IgD-negative memory B cell (primary cell): ENCODE measurements around the gene TNFSF8. TPM values are rescaled to one million over a fixed set of nuclear protein-coding genes. Genes with fewer than 3 reads are reported as not detected.

Experiments used
- H3K27ac Mint-ChIP-seq, 3 donors: one replicate each; pipeline ENCODE4 v1.8.0; 2020 to 2022; ENCODE audit warnings: mild to moderate bottlenecking in 3 of 3, mixed read lengths in 3 of 3, moderate library complexity in 1 of 3
- H3K27me3 Mint-ChIP-seq: one replicate; pipeline ENCODE4 v1.8.0; 2021; ENCODE audit warnings: mixed read lengths
- H3K36me3 Mint-ChIP-seq: one replicate; pipeline ENCODE4 v1.8.0; 2020; ENCODE audit warnings: mild to moderate bottlenecking, mixed read lengths
- H3K4me1 Mint-ChIP-seq, 3 donors: one replicate each; pipeline ENCODE4 v1.8.0; 2020 to 2022; ENCODE audit warnings: mixed read lengths in 3 of 3, mild to moderate bottlenecking in 1 of 3
- H3K4me3 Mint-ChIP-seq, 4 donors: one replicate each; pipeline ENCODE4 v1.8.0; 2020 to 2022; ENCODE audit warnings: mild to moderate bottlenecking in 4 of 4, mixed read lengths in 4 of 4, moderate library complexity in 3 of 4
- H3K9me3 Mint-ChIP-seq, 3 donors: one replicate each; pipeline ENCODE4 v1.8.0; 2020 to 2021; ENCODE audit warnings: mixed read lengths in 3 of 3, mild to moderate bottlenecking in 1 of 3
- polyA plus RNA-seq: library from polyadenylated mRNA; unstranded; fragments of 300-500 nt; fragmentation: Illumina TruSeq; gene quantifications from one replicate; pipeline ENCODE4 v1.2.3, GENCODE V29; 2021

Gene TNFSF8
- polyA plus RNA-seq, 1 donor from 2014 or later, result 3.5 TPM

DNA sequence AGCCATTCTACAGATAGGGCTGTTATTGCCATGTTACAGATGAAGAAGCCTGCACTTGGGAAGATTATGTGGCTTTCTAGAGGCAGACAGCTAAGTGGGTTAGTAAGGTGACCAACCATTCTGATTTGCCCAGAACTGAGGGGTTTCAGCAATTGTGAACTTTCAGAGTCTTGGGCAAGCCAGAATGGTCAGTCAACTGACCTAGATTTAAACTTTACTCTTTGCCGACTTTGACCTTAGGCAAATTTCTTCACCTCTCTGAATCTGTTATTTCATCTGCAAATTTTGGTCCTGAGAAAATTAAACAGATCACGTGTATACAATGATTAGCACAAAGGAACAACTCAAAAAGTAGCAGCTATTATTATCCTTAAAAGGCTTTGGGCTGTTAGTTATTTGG is 20.4 kb upstream of the TNFSF8 start:
- Mint-ChIP-seq H3K27ac (no peak overlapping the region), H3K27me3 (no peaks in the 10 kb centered on the region), H3K36me3 (peaks cover 5% of the 10 kb centered on the region), H3K9me3 (no peaks in the 10 kb centered on the region), H3K4me1 (peaks cover 0 to 8% (median 5%) of the 10 kb centered on the region in 3 donors), H3K4me3 (no peak overlapping the region)

DNA sequence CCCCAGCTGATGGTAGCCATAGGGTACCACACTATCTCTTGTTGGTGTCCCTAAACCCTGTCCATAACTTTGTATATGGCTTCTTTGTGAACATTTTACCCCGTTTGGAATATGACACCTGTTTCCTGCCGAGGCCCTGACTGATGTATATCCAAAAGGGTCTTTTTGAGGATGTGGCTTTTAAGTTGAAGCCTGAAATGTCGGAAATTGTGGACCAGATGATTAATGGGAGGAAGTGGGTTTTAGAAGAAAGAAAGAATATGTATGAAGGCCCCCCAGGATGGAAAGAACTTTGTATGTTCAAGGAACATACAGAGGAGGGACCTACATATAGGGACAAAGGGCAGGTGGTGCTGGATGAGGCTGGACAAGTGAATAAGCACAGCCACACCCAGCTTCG is 16.7 kb upstream of the TNFSF8 start:
- Mint-ChIP-seq H3K27ac (no peak overlapping the region), H3K4me1 (no peaks in the 10 kb centered on the region), H3K9me3 (no peaks in the 10 kb centered on the region), H3K36me3 (peaks cover 4% of the 10 kb centered on the region), H3K27me3 (no peaks in the 10 kb centered on the region), H3K4me3 (no peak overlapping the region)

DNA sequence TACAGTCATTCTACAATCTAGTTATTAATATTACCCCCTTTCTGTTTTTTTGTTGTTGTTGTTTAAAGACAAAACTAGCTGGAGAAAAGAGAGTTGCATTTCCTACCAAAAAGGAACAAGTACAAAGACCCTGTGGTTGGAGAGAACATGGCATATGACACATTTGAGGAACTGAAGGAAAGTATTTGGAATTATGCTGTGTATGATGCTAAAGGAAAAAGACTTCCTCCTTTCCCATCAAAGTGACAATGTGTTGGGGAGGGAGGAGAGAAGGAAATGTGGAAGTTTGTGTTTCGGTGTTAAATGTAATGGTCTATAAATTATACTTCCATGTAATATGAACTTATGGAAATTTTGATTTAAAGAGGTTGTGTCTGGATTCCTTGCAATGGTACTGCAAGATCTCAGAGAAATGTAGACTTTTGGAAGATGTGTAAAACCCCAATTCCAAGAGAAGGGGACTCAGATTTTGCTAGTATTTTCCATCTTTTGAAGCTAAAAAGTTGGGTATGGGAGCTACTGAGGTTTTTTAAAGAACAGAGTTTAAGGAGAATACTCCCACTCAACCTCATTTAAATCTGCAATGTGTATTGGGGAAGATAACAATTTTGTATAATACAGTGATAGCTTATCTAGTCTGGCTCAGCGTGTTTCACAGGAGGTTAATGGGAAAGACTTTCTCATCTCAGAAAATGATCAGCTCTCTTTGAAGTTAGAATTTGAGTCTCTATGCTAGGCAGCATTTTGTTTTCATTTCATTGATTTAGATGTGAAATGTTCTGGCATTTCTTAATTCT is 15.4 kb upstream of the TNFSF8 start:
- Mint-ChIP-seq H3K4me1 (no peaks in the 10 kb centered on the region), H3K27ac (no peak overlapping the region), H3K27me3 (no peaks in the 10 kb centered on the region), H3K9me3 (no peaks in the 10 kb centered on the region), H3K36me3 (peaks cover 2% of the 10 kb centered on the region), H3K4me3 (no peak overlapping the region)

DNA sequence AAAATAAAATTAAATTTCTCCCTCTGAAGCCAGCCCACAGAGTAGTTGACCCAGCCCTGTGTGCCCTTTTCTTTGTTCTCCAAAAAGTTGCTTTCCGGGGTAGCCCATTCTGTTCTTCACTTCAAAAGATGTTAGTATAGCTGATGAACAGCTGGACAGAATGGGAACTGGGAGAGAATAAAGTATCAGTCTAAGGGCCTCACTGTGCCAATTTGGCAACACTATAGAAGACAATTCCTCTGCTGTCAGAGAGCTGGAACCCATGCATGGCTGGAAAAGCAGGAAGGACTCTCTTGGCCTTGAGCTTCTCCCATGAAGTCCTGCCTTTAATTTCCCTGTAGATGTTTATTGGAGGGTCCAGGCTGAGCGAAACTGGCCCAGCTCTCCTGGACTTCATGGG is 11.0 kb upstream of the TNFSF8 start:
- H3K4me1 Mint-ChIP-seq, result peaks cover 0 to 10% (median 2%) of the 10 kb centered on the region in 3 donors
- no peak overlapping the region for H3K27ac Mint-ChIP-seq
- no peak overlapping the region for H3K4me3 Mint-ChIP-seq
- peaks cover 0 to 3% (median 0%) of the 10 kb centered on the region in 3 donors for H3K9me3 Mint-ChIP-seq
- H3K27me3 Mint-ChIP-seq, result no peaks in the 10 kb centered on the region
- peaks cover 2% of the 10 kb centered on the region for H3K36me3 Mint-ChIP-seq

DNA sequence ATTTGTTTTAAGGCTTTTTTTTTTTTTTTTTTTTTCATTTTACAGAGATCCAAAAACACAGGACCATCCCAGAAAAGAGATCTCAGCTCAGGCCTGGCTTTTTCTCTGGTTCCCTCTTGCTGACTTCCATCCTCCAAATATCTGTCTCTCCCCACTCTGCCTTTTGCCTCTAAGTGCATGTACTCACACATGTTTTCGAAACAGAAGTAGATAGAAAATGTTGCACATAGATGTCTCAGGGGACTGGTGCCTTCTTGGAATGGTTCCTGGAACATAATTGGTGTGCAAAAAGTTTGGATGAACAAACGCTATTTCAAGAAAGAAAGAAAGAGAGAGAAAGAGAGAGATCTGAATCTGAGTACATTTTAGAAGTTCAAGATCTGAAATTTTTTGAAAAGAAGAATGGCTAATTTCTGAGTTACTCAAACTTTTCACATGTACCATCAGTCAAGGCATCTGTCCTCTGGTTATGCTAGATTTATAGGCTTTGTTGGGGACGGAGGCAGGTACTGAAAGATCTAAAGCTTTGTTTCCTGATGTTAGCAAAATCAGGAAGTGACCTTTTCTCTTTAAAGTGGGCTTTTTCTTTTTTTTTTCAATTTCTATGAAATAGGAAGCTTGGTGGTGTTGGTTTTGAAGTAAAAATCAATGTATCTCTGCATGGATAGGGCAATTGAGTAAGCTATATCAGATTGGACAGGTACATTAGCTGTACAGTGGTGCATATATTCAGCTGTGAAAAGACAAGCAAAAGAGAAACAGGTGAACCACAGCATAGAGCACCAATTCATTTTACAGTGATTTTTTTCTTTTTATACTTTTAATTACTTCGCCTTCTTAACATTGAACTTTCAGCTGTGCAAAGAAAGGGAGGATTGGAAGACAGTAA is 8.5 kb upstream of the TNFSF8 start:
- peak overlapping the region in 1 of 4 donors; percentile 21 for H3K4me3 Mint-ChIP-seq
- H3K27ac Mint-ChIP-seq, result no peak overlapping the region
- H3K27me3 Mint-ChIP-seq, result no peaks in the 10 kb centered on the region
- peaks cover 0 to 10% (median 2%) of the 10 kb centered on the region in 3 donors for H3K4me1 Mint-ChIP-seq
- no peaks in the 10 kb centered on the region for H3K36me3 Mint-ChIP-seq
- H3K9me3 Mint-ChIP-seq, result peaks cover 0 to 3% (median 0%) of the 10 kb centered on the region in 3 donors

DNA sequence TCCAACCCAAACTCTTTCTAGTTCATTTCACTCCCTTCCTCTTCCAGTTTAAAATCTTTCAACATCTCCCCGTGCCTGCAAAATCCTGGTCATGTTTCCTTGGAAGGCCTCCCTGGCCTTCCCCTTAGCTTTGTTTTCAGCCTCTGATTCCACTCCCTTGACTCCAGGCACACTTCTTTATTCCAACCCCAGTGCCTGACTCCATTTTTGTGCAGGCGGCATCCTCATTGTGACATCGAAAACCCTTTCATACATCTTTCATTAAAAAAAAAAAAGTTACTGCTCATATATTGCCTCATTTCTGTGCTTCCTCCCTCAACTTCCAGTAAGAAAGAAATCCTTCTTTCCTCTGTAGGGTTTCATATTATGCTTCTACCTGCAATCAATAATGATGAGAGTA is 7.1 kb upstream of the TNFSF8 start:
- peaks cover 0 to 11% (median 2%) of the 10 kb centered on the region in 3 donors for H3K4me1 Mint-ChIP-seq
- H3K36me3 Mint-ChIP-seq, result no peaks in the 10 kb centered on the region
- no peaks in the 10 kb centered on the region for H3K27me3 Mint-ChIP-seq
- H3K9me3 Mint-ChIP-seq, result peaks cover 0 to 3% (median 0%) of the 10 kb centered on the region in 3 donors
- no peak overlapping the region for H3K27ac Mint-ChIP-seq
- H3K4me3 Mint-ChIP-seq, result no peak overlapping the region

DNA sequence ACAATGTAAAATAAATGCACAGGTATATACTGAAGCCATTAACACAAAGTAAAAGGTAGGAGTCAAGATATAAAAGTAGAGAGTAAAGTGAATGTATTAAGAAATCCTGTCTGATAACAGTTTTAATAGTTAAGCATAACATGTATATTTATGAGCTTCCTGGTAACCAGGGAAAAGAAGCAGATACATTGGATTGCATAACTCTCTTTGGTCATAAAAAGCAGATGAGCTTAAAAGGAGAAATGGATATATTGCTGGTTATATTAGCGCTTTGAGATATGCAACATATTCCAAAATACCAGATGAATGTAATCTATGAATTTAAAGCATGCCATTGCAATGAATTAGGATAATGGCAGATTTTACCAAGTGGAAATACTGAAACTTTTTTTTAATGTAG is 6.2 kb upstream of the TNFSF8 start:
- H3K27me3 Mint-ChIP-seq, result peaks cover 3% of the 10 kb centered on the region
- no peak overlapping the region for H3K27ac Mint-ChIP-seq
- peaks cover 0 to 3% (median 0%) of the 10 kb centered on the region in 3 donors for H3K9me3 Mint-ChIP-seq
- no peaks in the 10 kb centered on the region for H3K36me3 Mint-ChIP-seq
- H3K4me3 Mint-ChIP-seq, result no peak overlapping the region
- H3K4me1 Mint-ChIP-seq, result peaks cover 0 to 15% (median 2%) of the 10 kb centered on the region in 3 donors

DNA sequence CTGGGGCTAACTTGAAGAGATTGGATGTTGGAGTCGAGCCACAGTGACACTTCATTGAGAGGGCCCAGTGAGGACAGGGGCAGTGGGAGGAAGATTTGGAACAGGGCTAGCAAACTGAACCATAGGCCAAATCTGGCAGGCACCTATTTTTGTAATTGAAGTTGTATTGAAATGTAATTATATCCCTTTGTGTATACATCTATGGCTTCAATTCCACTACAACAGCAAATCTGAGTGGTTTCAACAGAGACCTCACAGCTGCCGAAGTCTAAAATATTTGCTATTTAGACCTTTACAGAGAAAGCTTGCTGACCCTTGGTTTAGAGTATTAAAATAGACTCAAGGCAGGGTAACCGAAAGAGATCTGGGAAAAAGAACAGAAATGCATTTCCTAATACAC is 4.7 kb upstream of the TNFSF8 start:
- Mint-ChIP-seq H3K4me1 (peaks cover 6 to 25% (median 7%) of the 10 kb centered on the region in 3 donors), H3K9me3 (no peaks in the 10 kb centered on the region), H3K27ac (no peak overlapping the region), H3K27me3 (peaks cover 14% of the 10 kb centered on the region), H3K4me3 (no peak overlapping the region), H3K36me3 (no peaks in the 10 kb centered on the region)

DNA sequence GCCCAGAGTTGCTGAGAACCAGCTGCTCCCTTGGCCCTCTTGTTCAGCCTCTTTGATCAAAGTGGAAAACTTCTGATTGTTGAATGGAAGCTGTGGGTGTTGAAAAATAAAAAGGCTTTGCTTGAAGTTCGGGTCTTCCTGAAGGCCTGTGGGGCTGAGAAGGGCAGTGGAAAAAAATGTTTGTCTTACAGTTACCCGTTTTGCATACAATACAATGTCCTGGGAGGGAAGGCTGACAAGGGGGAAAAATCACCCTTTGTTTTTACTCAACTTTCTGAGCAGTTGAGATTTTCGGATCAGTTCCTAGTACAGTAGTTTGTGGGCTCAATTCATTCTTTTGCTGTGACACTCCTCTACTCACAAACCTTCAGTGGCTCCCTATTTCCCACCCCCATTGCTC is 2.1 kb upstream of the TNFSF8 start:
- Mint-ChIP-seq H3K4me1 (peaks cover 16 to 31% (median 22%) of the 10 kb centered on the region in 3 donors), H3K9me3 (no peaks in the 10 kb centered on the region), H3K36me3 (no peaks in the 10 kb centered on the region), H3K27me3 (peaks cover 14% of the 10 kb centered on the region), H3K4me3 (no peak overlapping the region), H3K27ac (peak overlapping the region in 1 of 3 donors; percentile 5)

DNA sequence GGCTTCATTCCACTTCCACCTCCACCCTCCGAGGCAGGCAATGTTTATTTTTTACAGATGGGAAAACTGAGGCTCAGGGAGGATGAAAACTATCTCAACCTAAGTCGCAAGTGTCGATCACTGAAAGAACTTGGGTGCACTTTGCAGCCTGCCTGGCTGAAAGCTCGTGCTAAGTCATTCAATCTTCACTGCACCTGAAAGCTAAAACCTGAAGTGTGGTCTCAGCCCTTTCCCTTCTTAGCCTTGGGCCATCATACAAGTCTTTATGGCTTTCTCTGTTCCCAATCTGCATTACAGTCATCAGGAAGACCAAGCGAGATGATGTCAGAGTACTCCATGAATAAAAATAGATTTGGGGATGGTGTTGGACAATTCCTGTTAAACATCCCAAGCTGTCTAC is 1.0 kb upstream of the TNFSF8 start:
- Mint-ChIP-seq H3K4me3 (peak overlapping the region in 2 of 4 donors; percentile 1 to 16), H3K4me1 (peaks cover 17 to 37% (median 27%) of the 10 kb centered on the region in 3 donors), H3K36me3 (no peaks in the 10 kb centered on the region), H3K27me3 (peaks cover 14% of the 10 kb centered on the region), H3K9me3 (peaks cover 0 to 2% (median 0%) of the 10 kb centered on the region in 3 donors), H3K27ac (no peak overlapping the region)

DNA sequence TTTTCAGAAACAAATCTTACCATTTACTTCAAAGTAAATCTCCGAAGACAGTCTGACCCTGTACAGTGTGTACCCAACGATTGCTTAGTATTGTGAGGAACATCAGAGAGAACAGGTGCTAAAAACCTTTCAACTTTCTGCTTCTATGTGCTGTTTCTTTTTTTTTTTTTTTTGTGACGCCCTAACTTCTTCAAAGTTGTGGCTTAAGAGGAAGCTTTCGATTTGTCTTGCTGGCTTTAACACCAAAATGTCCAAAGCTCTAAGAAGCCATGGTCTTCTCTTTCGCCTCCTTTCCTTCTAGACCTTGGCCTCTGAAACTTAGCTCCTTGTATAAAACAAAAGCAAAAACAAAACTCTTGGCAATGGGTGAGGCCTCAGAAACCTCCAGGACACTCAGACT is 1.2 kb downstream of the TNFSF8 start:
- Mint-ChIP-seq H3K9me3 (peaks cover 0 to 2% (median 0%) of the 10 kb centered on the region in 3 donors), H3K27me3 (peaks cover 32% of the 10 kb centered on the region), H3K4me3 (peak overlapping the region; percentile 78 to 93 (median 85)), H3K27ac (peak overlapping the region; percentile 82 to 88 (median 83)), H3K36me3 (no peaks in the 10 kb centered on the region), H3K4me1 (peaks cover 25 to 55% (median 38%) of the 10 kb centered on the region in 3 donors)

DNA sequence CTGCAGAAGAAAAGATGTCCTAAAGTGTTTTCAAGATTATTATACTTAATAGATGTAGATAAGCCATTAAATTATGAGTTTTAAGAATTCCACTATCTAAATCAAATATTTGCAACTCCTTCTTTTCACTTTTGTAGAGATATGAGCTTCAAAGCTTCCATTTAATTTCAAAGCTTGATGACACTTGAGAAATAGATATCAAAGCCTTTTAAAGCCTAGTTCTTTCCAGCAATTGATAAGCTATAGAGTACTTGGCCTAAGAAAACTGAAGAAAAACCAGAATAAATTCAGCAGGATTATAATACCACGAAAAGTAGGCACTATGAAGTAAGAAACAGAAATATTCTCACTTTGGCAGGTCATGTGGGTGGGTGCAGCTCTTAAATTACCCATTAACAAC is 1.7 kb downstream of the TNFSF8 start:
- peak overlapping the region; percentile 82 to 88 (median 83) for H3K27ac Mint-ChIP-seq
- peaks cover 25 to 57% (median 38%) of the 10 kb centered on the region in 3 donors for H3K4me1 Mint-ChIP-seq
- peaks cover 0 to 2% (median 0%) of the 10 kb centered on the region in 3 donors for H3K9me3 Mint-ChIP-seq

DNA sequence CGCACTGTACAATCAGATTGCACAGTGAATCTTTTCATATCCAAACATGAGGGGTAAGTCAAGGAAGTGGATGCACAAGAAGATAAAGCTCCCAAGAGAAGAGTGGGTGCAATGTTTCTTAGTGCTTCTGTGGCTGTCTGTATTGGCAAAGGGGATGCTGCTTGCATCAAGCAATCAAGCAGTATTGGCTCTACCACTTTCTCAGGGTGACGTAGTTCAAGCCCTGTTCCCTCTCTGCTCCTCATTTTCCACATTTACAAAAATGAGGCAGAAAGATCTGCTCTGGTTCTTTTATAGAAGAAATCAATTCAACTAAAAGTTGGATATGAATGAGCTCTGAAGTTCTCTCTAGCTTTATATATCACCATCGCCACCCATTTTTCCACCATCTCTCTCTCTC is 2.3 kb downstream of the TNFSF8 start:
- Mint-ChIP-seq H3K4me1 (peaks cover 25 to 56% (median 38%) of the 10 kb centered on the region in 3 donors), H3K4me3 (peak overlapping the region in 3 of 4 donors; percentile 20 to 87 (median 83)), H3K9me3 (peaks cover 0 to 2% (median 0%) of the 10 kb centered on the region in 3 donors), H3K27me3 (peaks cover 33% of the 10 kb centered on the region), H3K36me3 (no peaks in the 10 kb centered on the region), H3K27ac (peak overlapping the region in 1 of 3 donors; percentile 31)

More for the DNA sequence above, 1.7 kb downstream of the TNFSF8 start:
- peak overlapping the region; percentile 78 to 93 (median 85) for H3K4me3 Mint-ChIP-seq
- H3K36me3 Mint-ChIP-seq, result no peaks in the 10 kb centered on the region
- peaks cover 32% of the 10 kb centered on the region for H3K27me3 Mint-ChIP-seq

DNA sequence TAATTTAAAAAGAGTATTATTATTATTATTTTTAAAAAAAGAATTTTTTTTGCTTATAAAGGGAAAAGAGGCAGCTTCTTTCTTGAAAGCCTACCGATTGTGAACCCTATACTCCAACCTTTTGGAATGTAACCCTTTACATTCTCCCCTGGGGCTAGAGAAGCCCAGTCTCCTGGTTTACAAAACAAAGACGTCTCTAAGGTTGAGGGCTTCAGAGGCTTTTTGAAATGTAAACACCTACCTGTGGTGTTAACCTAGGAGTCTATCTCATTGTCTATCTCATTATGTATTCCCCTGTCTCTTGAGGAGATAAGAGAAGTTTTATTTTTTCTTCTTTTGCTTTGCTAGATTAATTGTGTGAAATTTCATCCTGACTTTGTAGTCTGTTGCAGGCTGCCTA is 4.7 kb downstream of the TNFSF8 start:
- Mint-ChIP-seq H3K27ac (peak overlapping the region in 1 of 3 donors; percentile 51), H3K36me3 (peaks cover 2% of the 10 kb centered on the region), H3K9me3 (peaks cover 0 to 2% (median 0%) of the 10 kb centered on the region in 3 donors), H3K4me1 (peaks cover 27 to 49% (median 38%) of the 10 kb centered on the region in 3 donors), H3K27me3 (peaks cover 42% of the 10 kb centered on the region), H3K4me3 (peak overlapping the region; percentile 34 to 75 (median 66))

DNA sequence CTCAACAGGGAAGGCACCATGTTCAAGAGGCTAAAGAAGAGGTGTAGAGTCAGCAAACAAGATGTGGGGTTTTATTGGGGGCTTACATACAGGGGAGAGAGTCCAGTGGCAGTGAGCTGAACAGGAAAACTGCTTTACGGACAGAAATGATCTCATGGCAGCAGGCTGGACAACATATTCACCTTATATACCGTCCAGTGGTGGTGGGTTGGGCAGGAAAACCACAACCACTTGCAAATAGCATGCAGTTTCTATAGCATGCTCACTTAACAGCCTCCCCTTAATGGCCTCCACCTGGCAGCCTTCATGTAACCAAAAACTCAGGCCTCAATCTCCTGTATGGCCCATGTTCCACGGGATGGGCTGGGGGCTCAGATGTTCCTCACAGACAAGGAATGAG is 5.4 kb downstream of the TNFSF8 start:
- Mint-ChIP-seq H3K36me3 (peaks cover 2% of the 10 kb centered on the region), H3K4me3 (no peak overlapping the region), H3K27me3 (peaks cover 38% of the 10 kb centered on the region)

More for the DNA sequence above, 5.4 kb downstream of the TNFSF8 start:
- H3K4me1 Mint-ChIP-seq, result peaks cover 21 to 44% (median 32%) of the 10 kb centered on the region in 3 donors
- H3K9me3 Mint-ChIP-seq, result peaks cover 0 to 2% (median 0%) of the 10 kb centered on the region in 3 donors
- no peak overlapping the region for H3K27ac Mint-ChIP-seq
